Right ventricle myocardium superior (tissue), 1 donor: ENCODE measurements around the gene KLHDC9. TPM values are rescaled to one million over a fixed set of nuclear protein-coding genes. Genes with fewer than 3 reads are reported as not detected.

Experiments used
- ATAC-seq: fragments of 200-7000 bp; cut with Tn5 transposase; one replicate; pipeline ENCODE4 v1.9.1; 2020; ENCODE audit warnings: mild to moderate bottlenecking; ENCODE audit not compliant: poor library complexity
- DNase-seq: peaks from one replicate; pipeline ENCODE4 v3.0.0-alpha.2; 2020
- intact Hi-C: fragments of 100-400 bp; cut with DNase I; formaldehyde crosslinking; loops from one replicate; pipeline ENCODE4 v1.11.2; 2022
- total RNA-seq: library from RNA; stranded (reverse); fragmentation: NEBNext Ultra II Directional; extraction: Animal tissue kit (Norgen Biotek cat#: 25700); gene quantifications from one replicate; pipeline ENCODE4 v1.2.1, GENCODE V29; 2021
- donor health status: DM: no; HTN: yes; CAD: no; lungs with severe emphysema.

KLHDC9 gene
- total RNA-seq, 1 donor from 2014 or later = 4.7 TPM

GRCh38 chr1:161119092-161119903 is 21.1 kb downstream of the KLHDC9 start:
- DNase-seq (peak; percentile 73), ATAC-seq (peak; percentile 15)
- intact Hi-C loops = no loop called here

DNA sequence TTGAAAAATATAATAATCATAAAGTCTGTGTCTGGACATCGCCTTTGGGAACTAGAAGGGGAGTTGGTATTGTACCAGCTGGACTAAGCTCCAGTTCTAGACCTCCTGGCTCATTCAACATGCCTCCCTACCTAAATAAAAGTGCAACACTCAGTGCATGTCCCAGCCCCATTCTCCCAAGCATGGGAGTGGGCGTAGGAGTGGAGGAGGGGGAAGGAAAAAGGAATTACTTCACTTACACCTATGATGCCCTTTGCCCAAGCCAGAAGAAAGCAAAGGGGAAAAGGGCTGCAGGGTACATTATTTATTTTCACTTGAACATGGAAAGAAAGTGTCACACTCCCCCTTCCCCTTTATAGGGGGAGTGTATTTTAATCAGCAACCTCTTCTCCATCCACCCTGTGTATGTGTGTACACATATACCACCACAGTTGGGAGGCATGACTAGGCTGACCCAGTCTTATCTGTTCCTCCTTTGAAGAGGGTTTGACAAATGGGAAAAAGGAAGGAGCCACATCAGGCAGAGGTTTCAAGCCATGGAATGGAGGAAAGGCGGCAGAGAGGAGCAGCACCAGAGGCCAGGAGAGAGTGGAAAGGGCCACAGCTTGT is 23.0 kb downstream of the KLHDC9 start:
- DNase-seq = no peak
- no peak for ATAC-seq
- intact Hi-C loops = no loop called here

- ATAC-seq (no peak), DNase-seq (no peak)
- intact Hi-C loops = no loop called here
Observed at GRCh38 chr1:161121834-161122233, 23.7 kb downstream of the KLHDC9 start.

DNA sequence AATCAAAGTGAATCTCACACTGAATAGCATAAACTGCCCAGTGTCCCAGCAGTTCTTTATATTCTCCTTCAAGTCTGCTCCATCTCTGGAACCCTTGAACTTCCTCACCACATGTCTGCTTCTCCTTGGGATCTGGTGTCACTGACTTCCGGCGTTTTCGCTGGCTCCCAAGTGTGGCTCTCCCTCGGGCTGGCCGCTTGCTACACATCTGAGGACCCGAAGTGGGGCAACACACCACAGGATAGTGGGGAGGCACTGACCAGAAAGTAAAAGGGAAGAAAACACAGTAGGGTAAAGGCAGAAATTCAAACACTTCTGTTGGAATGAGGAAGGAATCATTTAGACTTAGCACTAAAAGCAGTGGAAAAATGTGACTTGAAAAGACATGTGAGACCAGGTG is 24.8 kb downstream of the KLHDC9 start:
- ATAC-seq (no peak), DNase-seq (no peak)
- intact Hi-C loops = no loop called here

DNA sequence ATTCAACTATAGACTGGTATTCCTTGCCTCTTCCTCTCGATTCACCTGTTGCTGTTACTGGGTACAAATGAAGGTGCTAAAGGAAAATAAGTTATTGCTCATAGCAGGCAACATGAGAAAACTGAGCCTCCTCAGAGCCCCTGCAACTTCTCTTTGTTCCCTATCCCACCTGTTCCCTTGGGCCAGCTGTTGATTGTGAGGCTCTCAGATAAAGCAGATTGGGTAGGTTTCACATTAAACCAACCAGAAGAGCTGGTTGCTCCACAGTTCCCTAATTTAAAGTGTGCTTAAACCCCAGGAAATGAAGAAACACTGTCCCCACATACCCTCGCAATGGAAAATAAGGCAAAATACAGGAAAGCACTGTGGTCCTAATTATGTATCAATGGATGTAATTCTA is 29.5 kb downstream of the KLHDC9 start:
- intact Hi-C loops = no loop called here
- no peak for DNase-seq
- ATAC-seq = no peak

GRCh38 chr1:161128591-161129420 is 30.6 kb downstream of the KLHDC9 start:
- DNase-seq = no peak
- intact Hi-C loops = no loop called here
- no peak for ATAC-seq

GRCh38 chr1:161130266-161130665 is 32.1 kb downstream of the KLHDC9 start:
- intact Hi-C loops = no loop called here
- no peak for DNase-seq
- ATAC-seq = no peak

- intact Hi-C loops = no loop called here
- no peak for DNase-seq
- peak; percentile 19 for ATAC-seq
Observed at GRCh38 chr1:161131523-161132409, 33.6 kb downstream of the KLHDC9 start.

GRCh38 chr1:161132410-161133219 is 34.5 kb downstream of the KLHDC9 start, which contains the start of gene DEDD:
DEDD (minus strand) TSS chr1:161132667; CDS start chr1:161124462, 8,205 bp downstream.
- ATAC-seq (peak; percentile 95), DNase-seq (peak; percentile 96)
- intact Hi-C loops = no loop called here

- no peak for DNase-seq
- intact Hi-C loops = no loop called here
Observed at GRCh38 chr1:161133220-161133740, 35.1 kb downstream of the KLHDC9 start.

GRCh38 chr1:161137881-161138280 is 39.7 kb downstream of the KLHDC9 start:
- DNase-seq (no peak), ATAC-seq (peak; percentile 19)
- intact Hi-C loops = no loop called here

More at GRCh38 chr1:161133220-161133740, 35.1 kb downstream of the KLHDC9 start:
- no peak for ATAC-seq

GRCh38 chr1:161138431-161138830 is 40.3 kb downstream of the KLHDC9 start:
- DNase-seq = no peak
- no peak for ATAC-seq
- intact Hi-C loops = no loop called here

DNA sequence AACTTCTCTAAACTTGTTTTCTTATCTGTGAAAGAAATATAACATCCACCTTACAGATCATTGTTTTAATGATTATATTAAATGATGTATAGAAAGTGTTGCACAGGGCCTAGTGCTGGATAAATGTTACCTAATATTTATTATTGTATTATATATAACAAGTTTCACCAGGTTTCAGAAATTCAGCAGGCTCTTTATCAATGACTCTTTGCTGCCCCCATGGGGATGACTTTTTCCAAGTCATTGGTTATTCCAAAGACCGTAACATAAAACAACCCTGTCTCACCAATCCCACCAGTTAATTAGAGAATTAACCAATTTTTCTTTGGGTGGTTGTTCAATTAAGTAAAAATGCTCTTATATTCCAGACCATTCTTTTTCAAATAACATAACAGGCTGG is 41.6 kb downstream of the KLHDC9 start:
- DNase-seq = no peak
- intact Hi-C loops = no loop called here

DNA sequence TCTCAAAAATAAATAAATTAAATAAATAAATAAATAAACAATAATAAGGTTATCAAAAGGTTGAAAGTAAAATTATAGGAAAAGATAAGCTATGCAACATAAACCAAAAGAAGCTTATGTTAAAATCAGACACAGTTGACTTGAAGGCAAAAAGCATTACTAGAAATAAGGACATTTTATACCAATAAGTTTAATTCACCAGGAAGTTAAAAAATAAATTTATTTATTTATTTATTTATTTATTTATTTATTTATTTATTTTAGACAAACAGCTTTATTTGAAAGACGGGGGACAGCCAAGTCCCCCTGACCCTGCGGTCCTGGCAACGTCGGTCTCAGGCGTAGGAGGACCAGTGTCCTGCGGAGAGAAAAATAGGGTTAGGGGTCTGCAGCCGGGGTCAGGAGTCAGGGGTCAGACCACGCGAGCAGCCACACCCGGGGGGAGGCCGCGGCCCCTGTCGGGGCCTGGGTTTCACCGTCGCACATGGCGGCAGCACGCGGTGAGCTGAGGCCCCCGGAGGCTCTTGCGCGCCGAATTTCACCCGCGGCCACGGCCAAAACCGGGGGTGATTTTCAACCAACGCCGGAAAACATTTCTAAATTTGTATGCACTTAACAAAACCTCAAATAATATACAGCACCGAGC is 42.7 kb downstream of the KLHDC9 start:
- ATAC-seq = no peak
- intact Hi-C loops = no loop called here

More for the DNA sequence above, 41.6 kb downstream of the KLHDC9 start:
- peak; percentile 54 for ATAC-seq

DNA sequence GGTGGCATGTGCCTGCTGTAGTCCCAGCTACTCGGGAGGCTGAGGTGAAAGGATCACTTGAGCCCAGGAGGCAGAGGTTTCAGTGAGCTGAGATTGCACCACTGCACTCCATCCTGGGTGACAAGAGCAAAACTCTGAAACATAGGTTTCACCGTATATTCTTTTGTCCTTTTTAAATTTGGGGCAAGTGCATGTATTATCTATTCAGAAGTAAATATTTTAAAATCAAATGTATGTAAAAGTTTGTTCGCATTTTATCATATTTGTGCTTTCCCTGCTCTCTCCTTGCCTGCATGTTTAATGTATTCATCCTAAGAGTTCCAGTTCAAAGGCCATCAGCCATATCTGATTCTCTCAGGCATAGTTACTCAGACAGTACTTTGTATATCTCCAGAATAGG is 47.7 kb downstream of the KLHDC9 start:
- intact Hi-C loops = no loop called here
- ATAC-seq = no peak
- no peak for DNase-seq

More for the DNA sequence above, 42.7 kb downstream of the KLHDC9 start:
- no peak for DNase-seq
